Measurements from ENCODE around the gene PSMD3.
A peak's percentile ranks its signal among the peaks of the same experiment; 100 is the strongest.

PSMD3 gene

GRCh38 chr17:39980351-39981206, at the start of gene PSMD3:
Gene PSMD3, plus strand, starts transcription at chr17:39980807. Its CDS starts 164 bp downstream, at chr17:39980971.
- peak within 1 kb of the TSS; percentile 81 for H3K27ac ChIP-seq (ENCODE audit: low read depth, low read length)
- H3K36me3 ChIP-seq (ENCODE audit: control insufficient read depth in 1 of 2, insufficient read depth in 2 of 2, low read length in 2 of 2) = peaks cover 6 to 18% of the 10 kb centered on the region in 2 donors
- peaks cover 16 to 25% of the 10 kb centered on the region in 2 donors for H3K4me1 ChIP-seq (ENCODE audit: control insufficient read depth in 1 of 2, insufficient read depth in 2 of 2, low read length in 2 of 2)
- H3K9me3 ChIP-seq (ENCODE audit: control insufficient read depth in 1 of 2, low read length in 2 of 2) = no peaks in the 10 kb centered on the region
- H3K27me3 ChIP-seq (ENCODE audit: control insufficient read depth in 1 of 2, insufficient read depth in 2 of 2, low read length in 2 of 2) = no peaks in the 10 kb centered on the region
- H3K4me3 ChIP-seq (ENCODE audit: low read depth in 1 of 2, low read length in 2 of 2) = peak within 1 kb of the TSS; percentile 92 to 98
- peak within 1 kb of the TSS; percentile 88 to 96 for H3K9ac ChIP-seq (ENCODE audit: low read depth in 1 of 2, low read length in 2 of 2)

DNA sequence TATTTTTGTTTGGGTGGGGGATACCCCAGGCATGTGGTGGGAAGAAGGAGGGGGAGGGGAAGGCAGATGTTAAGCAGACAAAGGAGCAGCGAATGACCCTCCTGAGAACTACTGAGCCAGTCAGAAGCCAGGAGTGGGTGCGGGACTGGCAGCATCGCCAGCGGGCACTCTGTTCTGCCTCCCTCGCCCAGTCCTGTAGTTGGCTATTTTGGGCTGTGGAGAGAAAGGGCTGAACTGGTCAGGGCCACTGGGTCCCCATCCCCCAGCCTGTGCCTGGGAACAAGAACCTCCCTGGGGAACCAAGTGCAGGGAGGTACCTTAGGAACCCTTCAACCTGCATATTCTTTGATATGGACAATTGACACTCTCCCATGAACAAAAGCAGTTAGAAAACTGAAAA, 46.7 kb upstream of the PSMD3 start:
- no peaks in the 10 kb centered on the region for H3K27me3 ChIP-seq (ENCODE audit: control insufficient read depth in 1 of 2, insufficient read depth in 2 of 2, low read length in 2 of 2)
- H3K27ac ChIP-seq (ENCODE audit: low read depth, low read length) = no peak overlapping the region
- peaks cover under 1 to 7% of the 10 kb centered on the region in 2 donors for H3K4me1 ChIP-seq (ENCODE audit: control insufficient read depth in 1 of 2, insufficient read depth in 2 of 2, low read length in 2 of 2)
- H3K4me3 ChIP-seq (ENCODE audit: low read depth in 1 of 2, low read length in 2 of 2) = no peak overlapping the region
- H3K9me3 ChIP-seq (ENCODE audit: control insufficient read depth in 1 of 2, low read length in 2 of 2) = no peaks in the 10 kb centered on the region
- no peak overlapping the region for H3K9ac ChIP-seq (ENCODE audit: low read depth in 1 of 2, low read length in 2 of 2)
- H3K36me3 ChIP-seq (ENCODE audit: control insufficient read depth in 1 of 2, insufficient read depth in 2 of 2, low read length in 2 of 2) = no peaks in the 10 kb centered on the region

- H3K4me1 ChIP-seq (ENCODE audit: control insufficient read depth in 1 of 2, insufficient read depth in 2 of 2, low read length in 2 of 2) = peaks cover 0 to 3% of the 10 kb centered on the region in 2 donors
- H3K9ac ChIP-seq (ENCODE audit: low read depth in 1 of 2, low read length in 2 of 2) = no peak overlapping the region
- H3K4me3 ChIP-seq (ENCODE audit: low read depth in 1 of 2, low read length in 2 of 2) = no peak overlapping the region
- H3K27me3 ChIP-seq (ENCODE audit: control insufficient read depth in 1 of 2, insufficient read depth in 2 of 2, low read length in 2 of 2) = no peaks in the 10 kb centered on the region
- no peak overlapping the region for H3K27ac ChIP-seq (ENCODE audit: low read depth, low read length)
- no peaks in the 10 kb centered on the region for H3K36me3 ChIP-seq (ENCODE audit: control insufficient read depth in 1 of 2, insufficient read depth in 2 of 2, low read length in 2 of 2)
- no peaks in the 10 kb centered on the region for H3K9me3 ChIP-seq (ENCODE audit: control insufficient read depth in 1 of 2, low read length in 2 of 2)
Observed at GRCh38 chr17:39934324-39934723, 46.3 kb upstream of the PSMD3 start.

DNA sequence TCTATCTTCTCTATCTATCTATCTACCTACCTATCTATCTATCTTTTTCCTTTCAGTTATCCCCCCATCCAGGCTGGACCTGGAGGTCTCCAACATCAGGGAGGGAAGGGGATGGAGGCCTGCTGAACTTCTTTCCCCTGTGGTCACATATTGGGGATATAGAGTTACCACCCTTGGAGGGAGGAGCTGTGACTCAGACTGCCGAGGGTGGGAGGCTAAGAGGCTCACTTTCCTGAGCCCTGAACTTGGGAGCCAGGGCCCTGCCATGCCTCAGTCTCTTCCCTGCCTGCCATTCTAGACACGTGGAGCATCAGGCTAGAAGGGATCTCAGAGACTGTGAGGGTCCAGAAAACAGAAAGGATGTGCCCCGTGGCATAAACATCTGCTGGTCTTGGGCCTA, 44.7 kb upstream of the PSMD3 start:
- Histone ChIP-seq H3K36me3 (ENCODE audit: control insufficient read depth in 1 of 2, insufficient read depth in 2 of 2, low read length in 2 of 2) (no peaks in the 10 kb centered on the region), H3K27ac (ENCODE audit: low read depth, low read length) (no peak overlapping the region), H3K4me1 (ENCODE audit: control insufficient read depth in 1 of 2, insufficient read depth in 2 of 2, low read length in 2 of 2) (peaks cover 0 to 5% of the 10 kb centered on the region in 2 donors), H3K27me3 (ENCODE audit: control insufficient read depth in 1 of 2, insufficient read depth in 2 of 2, low read length in 2 of 2) (no peaks in the 10 kb centered on the region), H3K9me3 (ENCODE audit: control insufficient read depth in 1 of 2, low read length in 2 of 2) (no peaks in the 10 kb centered on the region), H3K4me3 (ENCODE audit: low read depth in 1 of 2, low read length in 2 of 2) (no peak overlapping the region), H3K9ac (ENCODE audit: low read depth in 1 of 2, low read length in 2 of 2) (no peak overlapping the region)

- H3K27me3 ChIP-seq (ENCODE audit: control insufficient read depth in 1 of 2, insufficient read depth in 2 of 2, low read length in 2 of 2) = no peaks in the 10 kb centered on the region
Observed at GRCh38 chr17:39937447-39937846, 43.2 kb upstream of the PSMD3 start.

DNA sequence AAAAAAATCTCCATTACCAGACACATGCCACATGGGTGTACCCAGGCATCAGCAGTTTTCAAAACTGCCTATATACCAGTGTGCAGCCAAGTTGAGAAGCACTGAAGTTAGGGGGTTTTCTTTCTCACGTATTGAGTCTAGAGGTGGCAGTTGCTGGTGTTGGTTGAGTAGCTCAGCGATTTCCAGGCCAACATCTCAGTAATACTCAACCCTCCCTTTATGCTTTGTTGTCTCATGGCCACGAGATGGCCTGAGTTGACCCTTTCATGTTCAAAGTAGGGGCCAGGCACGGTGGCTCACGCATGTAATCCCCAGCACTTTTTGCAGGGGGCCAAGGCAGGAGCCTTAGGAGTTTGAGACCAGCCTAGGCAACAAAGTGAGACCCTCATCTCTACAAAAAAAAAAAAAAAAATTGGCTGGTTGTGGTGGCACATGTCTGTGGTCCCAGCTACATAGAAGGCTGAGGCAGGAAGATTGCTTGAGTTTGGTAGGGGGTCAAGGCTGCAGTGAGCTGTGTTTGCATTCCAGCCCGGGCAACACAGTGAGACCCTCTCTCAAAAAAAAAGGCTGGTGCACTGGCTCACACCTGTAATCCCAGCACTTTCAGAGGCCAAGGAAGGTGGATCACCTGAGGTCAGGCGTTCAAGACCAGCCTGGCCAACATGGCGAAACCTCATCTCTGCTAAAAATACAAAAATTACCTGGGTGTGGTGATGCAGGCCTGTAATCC, 42.3 kb upstream of the PSMD3 start:
- Histone ChIP-seq H3K4me3 (ENCODE audit: low read depth in 1 of 2, low read length in 2 of 2) (no peak overlapping the region), H3K27me3 (ENCODE audit: control insufficient read depth in 1 of 2, insufficient read depth in 2 of 2, low read length in 2 of 2) (no peaks in the 10 kb centered on the region), H3K9ac (ENCODE audit: low read depth in 1 of 2, low read length in 2 of 2) (no peak overlapping the region), H3K4me1 (ENCODE audit: control insufficient read depth in 1 of 2, insufficient read depth in 2 of 2, low read length in 2 of 2) (peaks cover 0 to 5% of the 10 kb centered on the region in 2 donors), H3K9me3 (ENCODE audit: control insufficient read depth in 1 of 2, low read length in 2 of 2) (no peaks in the 10 kb centered on the region), H3K36me3 (ENCODE audit: control insufficient read depth in 1 of 2, insufficient read depth in 2 of 2, low read length in 2 of 2) (no peaks in the 10 kb centered on the region), H3K27ac (ENCODE audit: low read depth, low read length) (no peak overlapping the region)

More at GRCh38 chr17:39937447-39937846, 43.2 kb upstream of the PSMD3 start:
- no peak overlapping the region for H3K27ac ChIP-seq (ENCODE audit: low read depth, low read length)
- no peaks in the 10 kb centered on the region for H3K9me3 ChIP-seq (ENCODE audit: control insufficient read depth in 1 of 2, low read length in 2 of 2)
- H3K4me1 ChIP-seq (ENCODE audit: control insufficient read depth in 1 of 2, insufficient read depth in 2 of 2, low read length in 2 of 2) = peaks cover 0 to 5% of the 10 kb centered on the region in 2 donors
- no peak overlapping the region for H3K4me3 ChIP-seq (ENCODE audit: low read depth in 1 of 2, low read length in 2 of 2)
- H3K36me3 ChIP-seq (ENCODE audit: control insufficient read depth in 1 of 2, insufficient read depth in 2 of 2, low read length in 2 of 2) = no peaks in the 10 kb centered on the region
- no peak overlapping the region for H3K9ac ChIP-seq (ENCODE audit: low read depth in 1 of 2, low read length in 2 of 2)

DNA sequence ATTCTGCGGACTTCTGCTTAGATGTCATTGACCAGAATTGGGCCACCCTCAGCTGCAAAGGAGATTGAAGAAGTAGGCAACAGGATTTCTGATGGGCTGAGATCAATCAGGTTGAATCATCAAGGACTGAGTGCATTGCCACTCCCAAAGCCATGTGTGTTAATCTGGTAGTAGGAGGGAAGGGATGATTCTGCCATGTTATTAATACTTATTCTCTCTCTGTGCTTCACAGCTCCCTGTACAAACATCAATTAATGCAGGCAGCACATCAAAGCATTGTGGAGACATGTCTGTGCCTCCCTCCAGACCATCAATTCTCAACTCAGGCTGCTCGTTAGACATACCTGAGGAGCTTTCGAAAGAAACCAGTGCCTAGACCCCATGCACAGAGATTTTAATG, 41.5 kb upstream of the PSMD3 start:
- H3K4me3 ChIP-seq (ENCODE audit: low read depth in 1 of 2, low read length in 2 of 2) = no peak overlapping the region
- H3K9ac ChIP-seq (ENCODE audit: low read depth in 1 of 2, low read length in 2 of 2) = no peak overlapping the region
- no peaks in the 10 kb centered on the region for H3K9me3 ChIP-seq (ENCODE audit: control insufficient read depth in 1 of 2, low read length in 2 of 2)
- no peaks in the 10 kb centered on the region for H3K36me3 ChIP-seq (ENCODE audit: control insufficient read depth in 1 of 2, insufficient read depth in 2 of 2, low read length in 2 of 2)
- peaks cover 0 to 4% of the 10 kb centered on the region in 2 donors for H3K27me3 ChIP-seq (ENCODE audit: control insufficient read depth in 1 of 2, insufficient read depth in 2 of 2, low read length in 2 of 2)
- peaks cover 0 to 5% of the 10 kb centered on the region in 2 donors for H3K4me1 ChIP-seq (ENCODE audit: control insufficient read depth in 1 of 2, insufficient read depth in 2 of 2, low read length in 2 of 2)
- no peak overlapping the region for H3K27ac ChIP-seq (ENCODE audit: low read depth, low read length)

GRCh38 chr17:39939588-39940419, 40.8 kb upstream of the PSMD3 start:
- Histone ChIP-seq H3K36me3 (ENCODE audit: control insufficient read depth in 1 of 2, insufficient read depth in 2 of 2, low read length in 2 of 2) (no peaks in the 10 kb centered on the region), H3K27me3 (ENCODE audit: control insufficient read depth in 1 of 2, insufficient read depth in 2 of 2, low read length in 2 of 2) (peaks cover 0 to 4% of the 10 kb centered on the region in 2 donors), H3K4me3 (ENCODE audit: low read depth in 1 of 2, low read length in 2 of 2) (no peak overlapping the region), H3K9ac (ENCODE audit: low read depth in 1 of 2, low read length in 2 of 2) (no peak overlapping the region), H3K4me1 (ENCODE audit: control insufficient read depth in 1 of 2, insufficient read depth in 2 of 2, low read length in 2 of 2) (peaks cover 0 to 5% of the 10 kb centered on the region in 2 donors), H3K9me3 (ENCODE audit: control insufficient read depth in 1 of 2, low read length in 2 of 2) (no peaks in the 10 kb centered on the region), H3K27ac (ENCODE audit: low read depth, low read length) (no peak overlapping the region)

- no peak overlapping the region for H3K27ac ChIP-seq (ENCODE audit: low read depth, low read length)
- H3K27me3 ChIP-seq (ENCODE audit: control insufficient read depth in 1 of 2, insufficient read depth in 2 of 2, low read length in 2 of 2) = peaks cover 0 to 4% of the 10 kb centered on the region in 2 donors
- no peaks in the 10 kb centered on the region for H3K9me3 ChIP-seq (ENCODE audit: control insufficient read depth in 1 of 2, low read length in 2 of 2)
- peaks cover 0 to 5% of the 10 kb centered on the region in 2 donors for H3K4me1 ChIP-seq (ENCODE audit: control insufficient read depth in 1 of 2, insufficient read depth in 2 of 2, low read length in 2 of 2)
- no peaks in the 10 kb centered on the region for H3K36me3 ChIP-seq (ENCODE audit: control insufficient read depth in 1 of 2, insufficient read depth in 2 of 2, low read length in 2 of 2)
- no peak overlapping the region for H3K4me3 ChIP-seq (ENCODE audit: low read depth in 1 of 2, low read length in 2 of 2)
- no peak overlapping the region for H3K9ac ChIP-seq (ENCODE audit: low read depth in 1 of 2, low read length in 2 of 2)
Observed at GRCh38 chr17:39943702-39944392, 36.8 kb upstream of the PSMD3 start.
